UCSD-AML1 (cell line): ENCODE data around the gene PLEKHG5.
A peak's percentile ranks its signal among the peaks of the same experiment; 100 is the strongest.

Experiments
- DNase-seq: peaks from one replicate; lab custom pipeline; 2025; ENCODE audit not compliant: unreplicated experiment; lab: John Stamatoyannopoulos, UW

The PLEKHG5 gene

DNA sequence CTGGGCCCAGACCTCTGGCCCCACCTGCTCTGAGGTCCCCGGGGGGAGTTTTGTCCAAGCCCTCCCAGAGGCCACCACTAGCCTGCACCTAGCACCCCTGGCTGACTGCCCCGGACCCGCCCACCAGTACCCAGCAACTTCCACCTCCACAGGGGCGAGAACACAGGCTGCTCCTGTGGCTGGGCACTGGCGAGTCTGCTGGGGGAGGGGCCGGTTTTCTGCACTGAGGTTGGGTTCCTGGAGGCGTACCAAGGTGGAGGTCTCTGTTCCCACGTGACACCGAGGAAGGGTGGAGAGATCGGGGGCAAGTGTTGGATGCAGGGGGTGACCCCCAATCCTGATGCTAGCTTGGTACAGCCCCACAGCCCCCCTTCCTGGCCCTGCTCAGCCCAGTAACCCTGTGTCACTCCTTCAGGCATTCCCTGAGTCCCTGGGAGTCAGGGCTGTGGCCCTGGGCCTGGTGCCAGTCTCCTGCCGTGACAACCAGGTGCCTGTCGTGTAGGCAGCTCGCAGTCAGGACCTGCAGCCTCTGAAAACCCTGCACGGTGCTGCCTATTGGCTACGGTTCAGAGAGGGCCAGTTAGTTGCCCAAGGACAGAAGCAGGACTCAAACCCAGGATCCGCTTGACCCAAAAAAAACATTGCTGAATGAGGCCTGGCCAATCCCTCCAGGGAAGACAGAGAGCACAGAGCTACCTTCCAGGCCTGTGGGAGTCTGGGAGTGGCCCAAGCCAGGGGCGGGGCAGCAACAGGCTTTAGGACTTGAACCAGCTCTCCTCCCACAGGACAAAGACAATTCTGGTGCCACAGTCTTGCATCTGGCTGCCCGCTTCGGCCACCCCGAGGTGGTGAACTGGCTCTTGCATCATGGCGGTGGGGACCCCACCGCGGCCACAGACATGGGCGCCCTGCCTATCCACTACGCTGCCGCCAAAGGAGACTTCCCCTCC lies 63.8 kb downstream of the PLEKHG5 start:
- DNase-seq, result no peak

DNA sequence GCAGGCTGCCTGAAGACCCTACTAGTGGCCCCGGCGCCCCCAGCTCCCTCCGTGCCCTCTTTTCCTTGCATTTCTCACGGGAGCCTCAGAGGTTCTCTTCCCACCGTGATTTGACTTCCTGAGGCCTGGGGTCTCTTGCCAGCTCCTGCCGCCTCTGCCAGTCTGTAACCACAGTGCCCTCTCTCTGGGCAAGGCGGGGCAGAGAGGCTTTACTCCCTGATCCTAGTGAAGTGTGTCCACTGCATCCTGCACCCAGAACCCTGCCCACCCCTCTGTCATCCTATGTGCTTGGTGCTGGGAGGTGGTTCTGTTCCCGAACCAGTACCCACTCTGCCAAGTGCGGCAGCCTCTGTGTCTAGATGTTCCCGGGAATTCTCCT lies 64.5 kb downstream of the PLEKHG5 start:
- DNase-seq, result no peak

DNA sequence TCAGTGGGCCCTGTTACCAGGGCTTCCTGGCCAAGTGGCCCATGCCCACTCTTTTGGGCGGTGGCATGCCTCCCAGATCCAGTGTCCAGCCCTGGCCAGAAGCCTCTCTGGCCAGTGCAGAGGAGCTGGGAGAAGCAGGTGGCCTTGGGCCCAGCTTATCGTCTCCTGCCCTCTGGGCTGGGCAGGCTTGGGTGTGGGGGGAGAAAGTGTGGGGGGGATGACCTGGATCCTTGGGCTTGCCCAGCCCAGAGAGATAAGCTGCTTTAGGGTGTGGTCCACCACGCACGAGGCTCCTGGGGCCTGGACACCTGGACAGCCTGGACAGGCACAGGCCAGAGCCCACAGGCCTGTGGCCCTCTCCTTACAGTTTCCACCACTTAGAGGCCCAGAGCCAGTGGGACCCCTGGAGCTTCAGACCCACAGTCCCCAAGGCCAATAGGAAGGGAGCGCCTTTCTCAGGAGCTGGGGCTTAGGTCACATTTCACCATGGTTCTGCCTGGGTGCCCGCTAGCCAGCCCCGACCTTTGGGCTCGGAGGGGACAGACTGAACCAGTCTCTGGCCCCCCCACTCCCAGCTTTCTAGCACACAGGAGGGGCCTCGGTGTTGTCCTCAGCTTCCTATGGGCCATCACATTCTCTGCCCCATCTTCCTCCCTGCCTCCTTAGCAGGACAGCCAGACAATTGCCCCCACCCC lies 65.0 kb downstream of the PLEKHG5 start:
- DNase-seq, result no peak

DNA sequence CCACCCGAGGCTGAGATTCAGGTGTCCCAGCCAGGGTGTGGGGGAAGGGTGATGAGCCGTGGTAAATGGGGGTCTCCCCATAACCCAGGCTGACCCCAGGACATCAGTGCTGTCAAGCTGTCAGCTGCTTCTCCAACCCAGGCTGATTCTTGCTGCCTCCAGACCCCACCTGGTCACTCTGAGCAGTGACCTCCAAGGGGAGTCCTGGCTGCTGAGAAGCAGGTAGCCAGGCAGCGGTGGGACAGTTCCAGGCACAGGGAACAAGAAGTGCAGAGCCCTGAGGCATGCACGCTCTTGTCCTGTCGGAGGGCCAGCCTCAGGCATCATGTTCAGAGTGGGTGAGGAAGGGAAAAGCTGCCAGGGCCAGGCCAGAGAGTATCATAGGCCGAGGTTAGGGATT lies 65.8 kb downstream of the PLEKHG5 start:
- DNase-seq, result no peak

DNA sequence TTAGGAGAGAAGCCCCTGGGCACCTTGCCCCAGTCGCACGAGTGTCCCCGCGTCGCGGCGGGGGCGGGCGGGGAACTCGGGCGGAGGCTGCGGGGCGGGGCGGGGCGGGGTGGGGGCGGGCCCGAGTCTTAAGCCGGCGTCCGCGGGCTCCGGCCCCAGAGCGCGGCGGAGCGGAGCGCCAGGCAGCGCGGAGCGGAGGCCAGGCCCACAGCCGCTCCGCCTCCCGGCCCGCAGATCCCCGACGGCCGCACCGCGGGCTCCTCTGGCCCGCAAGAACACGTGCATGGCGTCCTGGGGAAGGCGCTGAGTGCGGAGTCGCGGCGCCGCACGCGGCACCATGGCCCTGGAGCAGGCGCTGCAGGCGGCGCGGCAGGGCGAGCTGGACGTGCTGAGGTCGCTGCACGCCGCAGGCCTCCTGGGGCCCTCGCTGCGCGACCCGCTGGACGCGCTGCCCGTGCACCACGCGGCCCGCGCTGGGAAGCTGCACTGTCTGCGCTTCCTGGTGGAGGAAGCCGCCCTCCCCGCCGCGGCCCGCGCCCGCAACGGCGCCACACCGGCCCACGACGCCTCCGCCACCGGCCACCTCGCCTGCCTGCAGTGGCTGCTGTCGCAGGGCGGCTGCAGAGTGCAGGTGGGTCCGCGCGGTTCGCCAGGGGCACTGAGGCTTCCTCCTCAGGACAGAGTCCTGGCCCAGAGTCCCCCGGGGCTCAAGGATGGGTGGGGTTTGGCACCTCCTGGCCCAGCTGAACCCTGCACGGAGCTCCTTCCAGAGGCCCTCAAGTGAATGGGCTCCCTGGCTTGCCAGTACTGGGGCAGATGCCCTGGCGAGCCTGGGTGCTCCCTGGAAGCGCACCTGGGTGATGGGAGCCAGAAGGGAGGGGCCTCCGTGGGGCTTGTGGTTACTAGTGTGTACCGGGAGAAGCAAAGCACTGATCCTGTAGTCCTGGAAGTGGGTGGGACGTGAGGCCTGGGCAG lies 66.6 kb downstream of the PLEKHG5 start, which contains the start of gene ESPN:
TSS of gene ESPN (plus strand) at position 158 of the 975 bp plus-strand sequence. CDS start at position 338, 180 bp downstream.
- no peak for DNase-seq

DNA sequence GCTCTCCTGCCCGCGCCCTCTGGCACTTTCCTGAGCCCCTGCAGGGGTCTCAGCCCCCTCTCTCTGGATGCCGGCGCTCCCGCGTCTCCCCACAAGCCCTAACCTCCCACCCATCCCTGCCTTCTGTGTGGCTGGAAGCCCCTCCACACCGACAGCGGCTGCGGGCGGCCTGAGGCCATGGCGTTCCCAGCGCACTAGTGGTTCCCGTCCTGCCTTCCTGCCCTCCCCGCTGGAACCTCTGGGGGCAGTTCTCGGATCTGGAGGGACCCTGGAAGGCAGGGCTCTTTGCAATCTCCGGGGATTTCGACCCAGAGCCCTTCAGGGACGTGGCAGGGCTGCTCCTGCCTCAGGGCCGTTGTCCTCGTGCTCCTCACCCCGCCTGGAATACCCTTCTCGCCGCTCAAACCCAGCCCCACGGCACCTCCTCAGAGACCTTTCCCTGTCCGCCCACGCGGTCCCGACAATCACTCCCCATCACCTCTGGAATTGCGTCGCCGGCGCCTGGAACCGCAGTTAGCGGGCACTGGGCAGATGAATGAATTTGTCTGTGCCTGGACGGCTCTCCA lies 67.4 kb downstream of the PLEKHG5 start:
- no peak for DNase-seq

DNA sequence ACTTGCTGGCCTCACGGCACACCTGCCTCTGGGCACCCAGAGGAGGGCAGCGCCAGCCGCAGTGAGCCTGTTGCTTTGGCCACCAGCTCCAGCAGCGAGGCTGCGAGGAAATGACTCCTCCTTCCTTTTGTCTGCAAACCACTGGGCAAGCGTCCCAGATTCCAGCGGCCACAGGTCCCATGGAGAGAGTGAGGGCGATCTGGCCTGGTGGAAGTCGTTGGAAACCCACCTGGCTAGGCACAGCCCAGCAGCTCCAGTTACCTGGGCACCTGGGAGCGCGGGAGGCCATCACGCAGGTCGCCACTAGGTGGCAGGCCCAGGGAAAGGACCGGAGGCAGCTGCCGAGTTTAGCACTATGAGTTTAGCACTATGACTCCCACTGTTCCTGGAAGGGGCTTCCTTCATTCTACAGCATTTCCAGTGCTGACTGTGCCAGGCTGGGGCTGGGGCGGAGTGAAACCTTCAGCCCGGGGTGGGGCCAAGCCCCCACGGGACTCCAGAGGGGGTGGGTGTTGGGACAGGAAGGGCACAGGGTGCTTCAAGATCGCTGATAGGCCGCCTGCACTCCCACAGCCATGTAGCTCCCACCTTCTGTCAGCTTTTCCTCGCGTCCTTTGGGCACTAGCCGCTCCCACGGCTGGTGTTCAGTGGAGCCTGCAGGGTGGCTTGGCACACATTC lies 68.0 kb downstream of the PLEKHG5 start:
- DNase-seq, result peak; percentile 41

DNA sequence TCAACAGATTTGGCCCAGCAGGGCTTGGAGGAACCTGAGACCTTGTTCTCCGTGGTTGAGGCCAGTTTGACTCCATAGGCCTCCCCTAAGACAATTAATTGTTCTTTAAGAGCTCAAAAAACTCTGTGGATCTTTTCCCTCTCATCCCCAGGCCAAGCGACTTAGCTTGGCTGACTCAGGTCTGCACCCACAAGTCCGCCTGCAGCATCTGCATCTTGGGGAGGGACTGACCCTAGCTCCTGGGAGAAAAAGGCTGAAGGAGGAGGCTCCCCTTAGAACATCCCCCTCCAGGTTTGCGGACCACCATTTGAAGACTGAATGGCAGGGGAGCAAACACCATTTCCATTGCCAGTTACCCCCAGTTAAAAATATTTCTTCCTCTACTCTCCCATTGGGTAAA lies 70.2 kb downstream of the PLEKHG5 start:
- DNase-seq, result no peak

DNA sequence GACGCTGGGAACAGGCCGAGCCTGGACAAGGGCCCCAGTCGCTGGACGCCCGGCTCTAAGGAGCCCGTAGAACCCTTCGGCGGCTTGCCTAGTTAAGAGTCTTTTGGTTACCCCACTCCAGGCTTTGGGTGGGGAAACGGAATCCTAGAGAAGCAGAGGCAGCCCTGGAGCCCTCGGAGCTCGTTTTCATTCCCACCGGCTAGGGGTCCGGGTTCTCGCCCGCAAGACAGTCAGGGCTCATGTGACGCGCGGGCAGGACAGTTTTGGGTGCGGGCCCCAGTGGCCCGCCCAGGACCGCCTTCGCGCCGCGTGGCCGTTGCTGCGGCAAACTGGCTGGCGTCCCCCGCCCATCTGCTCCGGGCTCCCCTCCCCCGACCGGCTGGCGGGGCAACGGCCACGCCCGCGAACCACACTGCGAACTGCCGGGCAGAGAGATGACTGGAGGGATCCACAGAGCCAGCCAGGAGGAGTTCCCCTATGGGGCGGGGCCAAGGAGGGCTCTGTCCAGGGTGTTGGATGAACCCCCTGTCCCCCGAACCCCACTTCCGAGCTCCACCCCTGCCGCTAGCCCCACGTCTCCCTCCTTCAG lies 70.9 kb downstream of the PLEKHG5 start:
- no peak for DNase-seq

DNA sequence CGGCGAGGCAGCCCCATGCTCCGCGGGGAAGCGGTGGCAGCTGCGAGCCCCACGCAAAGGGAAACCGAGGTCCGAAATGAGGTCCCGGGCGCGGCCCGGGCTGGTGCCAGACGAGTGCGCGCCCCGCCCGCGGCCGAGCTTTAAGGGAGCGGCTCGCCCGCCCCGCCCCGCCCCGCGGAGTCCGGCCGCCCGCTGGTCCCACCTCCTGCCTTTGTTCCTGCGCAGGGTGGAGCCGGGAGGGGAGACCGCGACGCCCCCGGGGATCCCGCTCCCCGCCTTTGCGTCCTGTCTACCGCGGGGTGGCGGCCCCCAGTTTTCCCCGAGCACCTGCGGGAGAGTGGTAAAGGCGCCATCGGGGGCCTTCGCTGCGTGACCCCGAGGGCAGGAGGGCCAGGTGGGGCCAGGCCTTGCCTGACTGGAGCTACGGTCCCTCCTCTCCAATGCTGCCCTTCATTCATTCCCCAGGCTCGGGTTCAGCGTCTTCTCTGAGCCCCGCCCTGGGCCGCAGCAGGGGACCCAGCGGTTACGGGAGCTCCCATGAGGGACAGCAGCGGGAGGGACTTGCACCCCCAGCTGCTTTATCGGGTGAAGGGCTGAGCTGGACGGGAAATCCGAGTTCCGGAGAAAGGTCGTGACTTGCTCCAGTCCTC lies 71.5 kb downstream of the PLEKHG5 start, which contains the start of gene HES2:
TSS of gene HES2 (minus strand) at position 116 of the 650 bp plus-strand sequence. CDS start at position 17, 99 bp downstream.
- no peak for DNase-seq

DNA sequence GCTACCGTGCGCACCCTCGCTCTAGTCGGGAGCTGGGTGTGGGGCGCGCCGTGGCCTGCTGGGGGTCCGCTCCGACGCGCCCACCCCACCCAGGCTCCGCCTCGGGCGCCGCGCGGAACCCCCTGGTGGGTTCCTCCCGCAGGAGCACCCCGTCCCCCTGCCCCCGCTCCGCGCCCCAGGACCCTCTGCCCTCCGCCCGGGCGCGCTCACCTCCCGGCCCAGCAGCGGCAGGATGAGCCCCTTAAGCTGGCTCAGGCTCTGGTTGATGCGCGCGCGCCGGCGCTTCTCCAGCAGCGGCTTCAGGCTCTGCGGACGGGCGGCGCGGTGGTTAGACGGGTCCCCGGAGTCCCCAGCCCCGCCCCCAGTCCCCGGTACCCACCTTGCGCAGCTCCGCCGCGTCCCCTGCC lies 72.1 kb downstream of the PLEKHG5 start:
- DNase-seq, result no peak

DNA sequence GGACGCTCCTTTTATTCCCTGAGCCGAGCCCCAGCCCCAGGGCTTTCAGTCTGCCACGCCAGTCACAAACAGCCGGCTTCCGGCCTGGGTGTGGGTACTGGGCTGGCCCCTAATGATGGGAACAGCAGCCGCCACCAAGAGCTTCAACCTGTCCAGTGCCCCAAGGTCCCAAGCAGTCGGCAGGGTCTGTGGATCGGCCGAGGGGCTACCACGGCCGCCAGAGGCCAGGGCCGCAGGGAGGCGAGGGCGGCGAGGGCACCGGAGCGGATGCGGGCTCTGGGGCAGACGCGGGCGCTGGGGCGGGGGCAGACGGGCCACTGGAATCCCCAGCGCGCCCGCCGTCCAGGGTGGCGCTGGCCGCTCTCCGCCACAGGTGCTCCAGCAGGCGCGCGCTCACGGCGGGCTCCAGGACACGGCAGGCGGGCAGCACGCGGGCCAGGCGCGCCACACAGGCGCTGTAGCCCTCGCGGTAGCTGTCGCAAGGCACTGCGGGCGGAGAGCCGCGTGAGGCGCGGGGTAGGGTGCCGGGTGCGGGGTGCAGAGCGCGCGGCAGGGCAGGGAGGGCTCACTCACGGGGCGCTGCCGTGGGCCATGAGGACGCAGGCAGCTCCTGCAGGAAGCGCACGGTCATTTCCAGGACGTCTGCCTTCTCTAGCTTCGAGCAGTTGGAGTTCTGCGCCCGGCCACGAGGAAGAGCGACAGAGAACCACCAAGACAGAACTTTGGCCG lies 72.6 kb downstream of the PLEKHG5 start:
- DNase-seq, result no peak

DNA sequence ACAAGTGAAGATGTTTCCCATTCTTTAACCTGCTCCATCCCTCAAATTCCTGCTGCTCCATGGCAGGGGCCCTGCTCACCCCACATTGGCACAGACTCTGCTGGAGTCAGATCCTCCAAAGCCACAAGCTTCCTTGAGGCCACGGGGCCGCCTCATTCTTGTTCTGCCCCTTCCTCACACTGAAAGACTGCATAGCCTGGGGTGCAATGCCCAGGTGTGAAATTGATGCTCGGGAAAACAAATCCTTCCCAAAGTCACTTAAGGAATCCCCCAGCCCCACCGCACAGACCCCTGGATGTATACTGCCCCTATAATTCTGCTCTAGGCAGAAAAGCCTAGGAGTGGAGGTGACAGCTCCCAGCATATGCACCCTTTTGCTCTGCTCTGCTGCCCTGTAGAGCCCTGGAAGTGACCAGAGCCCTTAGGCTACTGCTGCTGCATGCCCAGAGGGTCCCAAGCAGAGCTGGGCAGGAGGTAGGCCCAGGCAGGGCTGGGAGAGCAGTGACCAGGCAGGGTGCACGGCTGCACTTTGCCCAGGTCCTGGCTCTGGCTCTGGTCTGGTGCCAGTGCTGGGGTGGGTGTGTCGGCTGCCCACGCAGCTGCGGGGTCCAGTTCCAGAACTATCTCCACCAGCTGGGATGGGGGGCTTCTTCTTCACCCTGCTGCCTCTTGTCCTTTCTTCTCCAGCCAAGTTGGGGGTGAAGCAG lies 73.4 kb downstream of the PLEKHG5 start:
- no peak for DNase-seq
